GM21786 (cell line): ENCODE measurements around the gene DYNC2H1.
A peak's percentile ranks its signal among the peaks of the same experiment; 100 is the strongest.

Experiments used
- ATAC-seq: cut with Tn5 transposase; IDR thresholded peaks from one replicate; pipeline ENCODE4 v1.9.1; 2021; ENCODE audit not compliant: unreplicated experiment

Gene DYNC2H1, protein sequence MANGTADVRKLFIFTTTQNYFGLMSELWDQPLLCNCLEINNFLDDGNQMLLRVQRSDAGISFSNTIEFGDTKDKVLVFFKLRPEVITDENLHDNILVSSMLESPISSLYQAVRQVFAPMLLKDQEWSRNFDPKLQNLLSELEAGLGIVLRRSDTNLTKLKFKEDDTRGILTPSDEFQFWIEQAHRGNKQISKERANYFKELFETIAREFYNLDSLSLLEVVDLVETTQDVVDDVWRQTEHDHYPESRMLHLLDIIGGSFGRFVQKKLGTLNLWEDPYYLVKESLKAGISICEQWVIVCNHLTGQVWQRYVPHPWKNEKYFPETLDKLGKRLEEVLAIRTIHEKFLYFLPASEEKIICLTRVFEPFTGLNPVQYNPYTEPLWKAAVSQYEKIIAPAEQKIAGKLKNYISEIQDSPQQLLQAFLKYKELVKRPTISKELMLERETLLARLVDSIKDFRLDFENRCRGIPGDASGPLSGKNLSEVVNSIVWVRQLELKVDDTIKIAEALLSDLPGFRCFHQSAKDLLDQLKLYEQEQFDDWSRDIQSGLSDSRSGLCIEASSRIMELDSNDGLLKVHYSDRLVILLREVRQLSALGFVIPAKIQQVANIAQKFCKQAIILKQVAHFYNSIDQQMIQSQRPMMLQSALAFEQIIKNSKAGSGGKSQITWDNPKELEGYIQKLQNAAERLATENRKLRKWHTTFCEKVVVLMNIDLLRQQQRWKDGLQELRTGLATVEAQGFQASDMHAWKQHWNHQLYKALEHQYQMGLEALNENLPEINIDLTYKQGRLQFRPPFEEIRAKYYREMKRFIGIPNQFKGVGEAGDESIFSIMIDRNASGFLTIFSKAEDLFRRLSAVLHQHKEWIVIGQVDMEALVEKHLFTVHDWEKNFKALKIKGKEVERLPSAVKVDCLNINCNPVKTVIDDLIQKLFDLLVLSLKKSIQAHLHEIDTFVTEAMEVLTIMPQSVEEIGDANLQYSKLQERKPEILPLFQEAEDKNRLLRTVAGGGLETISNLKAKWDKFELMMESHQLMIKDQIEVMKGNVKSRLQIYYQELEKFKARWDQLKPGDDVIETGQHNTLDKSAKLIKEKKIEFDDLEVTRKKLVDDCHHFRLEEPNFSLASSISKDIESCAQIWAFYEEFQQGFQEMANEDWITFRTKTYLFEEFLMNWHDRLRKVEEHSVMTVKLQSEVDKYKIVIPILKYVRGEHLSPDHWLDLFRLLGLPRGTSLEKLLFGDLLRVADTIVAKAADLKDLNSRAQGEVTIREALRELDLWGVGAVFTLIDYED (N-terminal part only)

DNA sequence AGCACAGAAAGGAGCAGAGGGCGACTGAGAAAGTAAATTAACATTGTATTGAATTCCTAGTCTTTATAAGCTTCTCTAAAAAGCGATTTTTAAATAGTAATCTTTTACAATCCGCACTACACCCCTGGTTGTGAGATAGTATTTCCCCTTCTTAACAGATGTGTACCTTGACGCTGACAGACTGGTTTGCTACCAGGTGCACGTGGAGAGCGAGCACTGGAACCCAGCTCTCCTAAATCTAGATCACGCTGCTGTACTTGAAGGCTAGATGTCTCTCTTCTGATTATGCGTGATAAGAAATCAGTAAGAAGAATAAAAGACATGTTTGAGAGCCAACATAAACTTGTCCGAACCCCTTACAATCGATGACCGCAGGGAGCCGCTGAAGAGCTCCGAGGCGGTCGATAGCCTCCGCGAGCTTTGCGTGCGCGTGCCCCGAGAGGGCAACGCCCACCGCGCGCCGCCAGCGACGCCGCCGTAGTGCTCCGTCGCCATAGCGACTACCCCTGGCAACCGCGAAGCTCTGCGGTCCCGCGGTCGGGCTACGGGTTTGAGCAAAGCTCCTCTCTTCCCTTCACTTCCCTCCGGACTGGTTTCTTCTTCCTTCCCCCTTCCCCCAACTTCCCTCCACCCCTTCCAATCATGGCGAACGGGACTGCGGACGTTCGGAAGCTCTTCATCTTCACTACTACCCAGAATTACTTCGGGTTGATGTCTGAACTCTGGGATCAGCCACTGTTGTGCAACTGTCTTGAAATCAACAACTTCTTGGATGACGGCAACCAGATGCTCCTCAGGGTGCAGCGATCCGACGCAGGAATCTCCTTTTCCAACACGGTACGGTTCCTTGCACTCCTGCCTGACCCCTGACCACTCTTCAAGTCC lies at the start of gene DYNC2H1:
Gene DYNC2H1, plus strand, starts transcription at position 494 of the 885 bp plus-strand sequence. Its CDS starts 149 bp downstream, at position 643.
- peak; percentile 100 for ATAC-seq

DNA sequence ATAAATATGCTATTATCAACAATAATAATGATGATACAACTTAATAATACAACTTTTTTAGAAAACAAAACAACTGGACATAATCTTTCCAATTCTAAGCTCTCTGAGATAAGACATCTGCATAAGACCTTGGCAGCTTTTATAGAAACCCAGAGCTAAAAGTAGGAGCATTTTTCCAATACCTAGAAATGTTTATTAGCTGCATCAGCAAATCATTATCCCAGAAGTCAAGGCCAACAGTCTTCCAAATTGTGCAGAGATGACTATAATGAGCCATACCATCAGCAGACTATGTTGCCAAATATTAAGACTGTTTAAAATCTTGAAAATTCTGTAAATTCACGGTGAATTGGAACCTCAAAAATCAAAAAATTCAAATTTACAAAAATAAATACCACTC lies 47.6 kb upstream of the DYNC2H1 start:
- ATAC-seq: no peak

- ATAC-seq: no peak
Observed at GRCh38 chr11:103067118-103067517, 42.1 kb upstream of the DYNC2H1 start.

DNA sequence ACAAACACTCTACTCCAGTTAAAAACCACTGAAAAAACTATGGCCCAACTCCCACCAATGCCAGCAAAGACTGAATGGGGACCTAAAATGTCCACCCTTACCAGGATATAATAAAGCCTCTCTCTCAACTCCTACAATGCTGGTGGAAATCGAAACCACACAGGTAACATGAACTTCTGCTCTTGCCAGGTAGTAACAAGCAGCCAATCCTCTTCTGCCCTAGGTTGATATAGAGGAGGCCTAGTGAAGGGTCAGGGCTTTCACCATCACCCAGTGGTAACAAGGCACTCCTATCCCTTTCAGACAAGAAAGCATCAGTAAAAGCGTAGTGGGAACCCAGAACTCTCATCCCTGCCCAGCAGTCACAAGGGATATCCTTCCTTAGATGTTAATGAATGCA lies 39.9 kb upstream of the DYNC2H1 start:
- ATAC-seq: no peak

DNA sequence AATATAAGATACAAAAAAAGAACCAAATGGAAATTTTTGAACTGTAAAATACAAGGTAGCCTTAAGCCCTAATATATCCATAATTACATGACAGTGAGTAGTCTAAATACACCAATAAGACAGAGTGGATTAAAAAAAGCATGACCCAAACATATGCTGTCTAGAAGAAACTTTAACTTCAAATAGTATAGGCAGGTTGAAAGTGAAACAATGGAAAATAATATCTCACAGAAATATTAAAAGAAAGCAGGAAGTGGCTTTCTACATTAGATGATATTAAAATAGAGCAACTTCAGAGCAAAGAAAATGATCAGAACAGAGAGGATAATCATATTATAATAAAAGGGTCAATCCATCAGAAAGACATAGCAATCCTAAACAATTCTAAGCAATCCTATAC lies 39.1 kb upstream of the DYNC2H1 start:
- ATAC-seq: peak; percentile 53

GRCh38 chr11:103071008-103071407 lies 38.2 kb upstream of the DYNC2H1 start:
- no peak for ATAC-seq

- ATAC-seq: no peak
Observed at GRCh38 chr11:103076361-103076760, 32.9 kb upstream of the DYNC2H1 start.

DNA sequence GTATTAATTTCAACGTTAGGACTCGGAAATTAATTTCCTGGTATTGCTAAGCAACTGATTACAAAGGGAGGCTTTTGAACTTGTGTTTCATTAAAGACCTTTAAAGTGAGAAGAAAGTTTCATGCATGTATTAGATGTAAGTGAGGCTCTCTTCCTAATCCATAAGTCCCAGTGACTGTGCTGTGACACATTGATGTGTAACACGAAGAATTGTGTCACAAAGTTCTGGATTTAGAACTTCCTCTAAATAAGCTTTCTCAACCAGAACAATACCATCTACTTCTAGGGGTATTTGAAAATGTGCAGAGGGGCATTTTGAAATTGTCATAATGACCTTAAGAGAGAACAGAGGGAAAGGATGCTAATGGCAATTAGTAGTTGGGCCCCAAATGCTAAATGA lies 31.7 kb upstream of the DYNC2H1 start:
- no peak for ATAC-seq

- no peak for ATAC-seq
Observed at GRCh38 chr11:103078710-103079109, 30.5 kb upstream of the DYNC2H1 start.

DNA sequence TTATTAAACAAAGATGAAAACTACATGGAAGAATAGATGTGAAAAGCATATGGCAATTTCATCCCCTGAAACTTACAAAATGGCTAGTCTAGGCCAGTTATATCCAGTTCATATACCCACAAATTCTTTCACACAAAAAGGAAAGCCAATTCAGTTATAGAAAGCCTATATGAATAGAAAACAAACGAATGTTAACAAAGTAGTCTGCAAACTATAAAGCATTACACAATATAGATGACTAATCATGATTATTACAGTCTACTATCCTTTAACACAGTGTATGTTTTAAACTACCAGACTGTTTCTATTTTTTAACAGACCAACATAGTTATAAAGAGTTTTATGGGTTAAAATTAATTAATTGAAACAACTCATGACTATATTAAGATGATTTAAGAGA lies 29.4 kb upstream of the DYNC2H1 start:
- ATAC-seq: no peak

DNA sequence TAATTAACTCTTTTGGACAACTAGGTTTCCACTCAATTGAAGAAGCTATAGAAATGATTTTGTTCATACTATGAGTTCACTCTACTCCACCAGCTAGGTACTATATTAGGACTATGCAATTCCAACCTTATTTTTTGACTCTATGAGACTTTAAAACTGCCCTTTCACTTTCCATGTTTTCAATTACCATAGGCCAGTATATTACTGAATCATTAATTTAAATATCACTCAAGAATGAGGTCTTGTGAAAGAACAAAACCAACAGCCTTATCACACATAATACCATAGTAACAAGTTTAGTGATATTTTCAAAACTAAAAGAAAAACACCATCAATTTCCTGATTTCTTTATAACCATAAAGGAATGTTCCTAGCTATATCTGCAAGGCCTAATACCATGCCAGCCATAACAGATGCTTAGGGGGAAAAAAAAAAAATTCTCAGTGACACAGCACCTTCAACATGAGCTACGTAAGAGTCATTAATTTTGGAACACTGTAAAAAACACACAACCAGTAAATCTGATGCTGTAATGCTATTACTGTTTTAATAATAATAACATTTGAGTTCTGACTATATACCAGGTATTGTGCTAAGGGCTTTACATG lies 23.4 kb upstream of the DYNC2H1 start:
- no peak for ATAC-seq

GRCh38 chr11:103086461-103086860 lies 22.8 kb upstream of the DYNC2H1 start:
- no peak for ATAC-seq

GRCh38 chr11:103091064-103091800 lies 18.0 kb upstream of the DYNC2H1 start:
- peak; percentile 32 for ATAC-seq

DNA sequence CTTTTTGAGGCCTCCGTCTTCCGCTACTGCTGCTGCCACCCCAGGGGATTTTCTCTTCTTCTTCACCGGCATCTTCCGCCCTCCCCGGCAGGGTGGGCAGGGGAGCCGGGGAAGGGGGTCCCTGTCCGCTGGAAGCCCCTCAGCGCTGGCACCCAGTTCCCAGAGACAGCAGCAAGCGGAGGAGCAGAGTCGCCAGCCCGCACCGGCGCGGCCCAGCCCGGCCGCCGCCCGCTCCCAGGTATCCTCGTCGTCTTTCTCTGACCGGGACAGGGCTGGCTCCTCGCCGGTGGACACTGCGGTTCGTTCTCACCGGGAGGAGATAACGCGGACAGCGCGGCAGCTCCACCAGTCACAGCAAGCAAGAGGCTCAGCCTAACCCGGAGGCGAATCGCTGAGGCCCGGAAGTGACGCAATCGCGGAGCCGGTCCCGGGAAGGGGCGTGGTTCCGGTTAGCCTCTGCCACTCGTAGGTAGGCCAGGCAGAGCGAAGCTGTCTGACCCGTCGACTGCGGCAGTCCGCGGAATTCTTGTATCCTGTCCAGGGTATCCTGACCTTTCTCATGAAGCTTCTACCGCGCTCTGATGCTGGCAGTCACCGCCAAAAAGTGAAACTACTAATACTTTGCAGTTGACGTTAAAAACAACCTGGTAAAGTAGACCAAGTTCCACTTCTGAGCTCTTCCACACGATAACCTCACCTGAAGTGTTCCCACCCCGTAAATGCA lies 17.3 kb upstream of the DYNC2H1 start, which contains the start of gene DCUN1D5:
Gene DCUN1D5, minus strand, starts transcription at position 360 of the 724 bp plus-strand sequence. Its CDS starts 288 bp downstream, at position 72.
- ATAC-seq: peak; percentile 100

DNA sequence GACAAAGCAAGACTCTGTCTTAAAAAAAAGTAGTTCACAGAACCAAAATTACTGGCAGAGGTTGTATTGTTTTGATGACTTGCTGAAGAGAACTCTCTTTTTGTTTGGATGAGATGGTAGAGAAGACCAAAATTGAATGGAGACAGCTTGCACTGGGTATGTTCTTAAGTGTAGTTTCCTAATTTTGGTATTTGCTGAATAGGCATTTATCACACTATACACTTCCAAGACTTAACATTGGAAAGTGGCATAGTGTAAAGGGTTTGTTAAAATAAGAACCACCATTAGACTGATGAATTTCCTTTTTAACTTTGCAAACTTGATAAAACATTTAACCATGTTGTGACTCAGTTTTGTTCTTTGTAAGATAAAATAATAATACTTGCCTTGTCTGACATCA lies 11.9 kb upstream of the DYNC2H1 start:
- ATAC-seq: no peak

DNA sequence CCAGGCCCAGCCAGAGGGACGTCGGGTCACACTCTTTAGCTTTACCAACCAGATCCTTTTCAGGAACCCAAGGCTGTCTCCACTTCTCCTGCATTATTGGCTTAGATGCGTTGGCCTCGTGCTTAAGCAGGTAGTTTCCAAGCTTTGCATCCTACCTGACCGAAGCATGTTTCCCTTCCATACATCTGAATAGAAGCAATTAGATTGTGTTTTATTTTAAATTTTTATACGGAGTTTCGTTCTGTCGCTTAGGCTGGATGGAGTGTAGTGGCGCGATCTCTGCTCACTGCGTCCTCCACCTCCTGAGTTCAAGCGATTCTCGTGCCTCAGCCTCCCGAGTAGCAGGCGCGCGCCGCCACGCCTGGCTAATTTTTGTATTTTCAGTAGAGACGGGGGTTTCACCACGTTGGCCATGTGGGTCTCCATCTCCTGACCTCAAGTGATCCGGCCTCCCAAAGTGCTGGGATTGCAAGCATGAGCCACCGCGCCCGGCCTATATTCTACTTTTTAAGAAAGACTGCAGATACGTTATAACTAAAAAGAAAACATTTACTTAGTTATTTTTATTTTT lies 677 bp downstream of the DYNC2H1 start:
- no peak for ATAC-seq

GRCh38 chr11:103110391-103110790 lies 1.2 kb downstream of the DYNC2H1 start:
- no peak for ATAC-seq

DNA sequence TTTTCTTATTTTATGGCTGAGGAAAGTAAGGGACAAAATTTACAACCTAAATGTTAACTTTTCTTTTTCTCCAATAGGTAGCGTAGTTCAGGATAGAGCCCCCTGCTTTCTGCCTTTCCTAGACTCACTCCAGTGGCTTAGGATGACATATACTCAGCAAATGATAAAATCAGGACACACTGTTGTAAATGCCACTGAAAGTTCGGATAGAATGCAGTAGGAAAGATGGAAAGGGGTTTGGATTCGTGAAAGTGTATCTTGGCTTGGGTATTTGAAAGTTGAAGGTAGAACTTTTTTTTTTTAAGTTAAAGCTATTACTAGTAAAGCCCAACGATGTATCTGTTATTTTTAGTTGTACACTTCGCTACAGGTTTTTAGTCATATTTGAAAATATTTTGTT lies 2.2 kb downstream of the DYNC2H1 start:
- ATAC-seq: no peak
